ENCODE data around the gene TSPEAR.

The TSPEAR gene

DNA sequence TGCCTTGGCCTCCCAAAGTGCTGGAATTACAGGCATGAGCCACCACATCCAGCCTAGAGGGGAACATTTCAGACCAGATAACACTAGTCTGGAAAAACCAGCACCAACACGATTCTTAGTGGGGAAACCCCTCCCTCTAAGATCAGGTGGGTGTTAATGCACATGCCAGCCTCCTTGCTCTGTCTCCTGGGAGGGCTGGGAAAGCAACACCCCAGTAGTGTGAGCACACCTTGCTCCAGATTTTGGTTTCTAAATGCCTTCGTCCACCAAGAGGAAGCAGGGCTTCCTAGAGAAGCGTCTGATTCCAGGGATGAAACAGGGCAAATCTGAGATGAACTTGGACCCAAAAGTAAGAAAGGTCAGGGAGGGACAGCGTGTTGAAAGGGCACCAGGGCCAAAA is 140.1 kb downstream of the TSPEAR start:
- no peaks in the 10 kb centered on the region for H3K27me3 ChIP-seq (ENCODE audit: control insufficient read depth in 1 of 2, insufficient read depth in 2 of 2, low read length in 2 of 2)
- H3K4me1 ChIP-seq (ENCODE audit: control insufficient read depth in 1 of 2, insufficient read depth in 2 of 2, low read length in 2 of 2) = peaks cover 0 to 6% of the 10 kb centered on the region in 2 donors
- H3K36me3 ChIP-seq (ENCODE audit: control insufficient read depth in 1 of 2, insufficient read depth in 2 of 2, low read length in 2 of 2) = no peaks in the 10 kb centered on the region
- no peak overlapping the region for H3K4me3 ChIP-seq (ENCODE audit: low read depth in 1 of 2, low read length in 2 of 2)
- no peak overlapping the region for H3K9ac ChIP-seq (ENCODE audit: low read depth in 1 of 2, low read length in 2 of 2)
- no peak overlapping the region for H3K27ac ChIP-seq (ENCODE audit: low read depth, low read length)
- peaks cover 2 to 4% of the 10 kb centered on the region in 2 donors for H3K9me3 ChIP-seq (ENCODE audit: control insufficient read depth in 1 of 2, low read length in 2 of 2)

DNA sequence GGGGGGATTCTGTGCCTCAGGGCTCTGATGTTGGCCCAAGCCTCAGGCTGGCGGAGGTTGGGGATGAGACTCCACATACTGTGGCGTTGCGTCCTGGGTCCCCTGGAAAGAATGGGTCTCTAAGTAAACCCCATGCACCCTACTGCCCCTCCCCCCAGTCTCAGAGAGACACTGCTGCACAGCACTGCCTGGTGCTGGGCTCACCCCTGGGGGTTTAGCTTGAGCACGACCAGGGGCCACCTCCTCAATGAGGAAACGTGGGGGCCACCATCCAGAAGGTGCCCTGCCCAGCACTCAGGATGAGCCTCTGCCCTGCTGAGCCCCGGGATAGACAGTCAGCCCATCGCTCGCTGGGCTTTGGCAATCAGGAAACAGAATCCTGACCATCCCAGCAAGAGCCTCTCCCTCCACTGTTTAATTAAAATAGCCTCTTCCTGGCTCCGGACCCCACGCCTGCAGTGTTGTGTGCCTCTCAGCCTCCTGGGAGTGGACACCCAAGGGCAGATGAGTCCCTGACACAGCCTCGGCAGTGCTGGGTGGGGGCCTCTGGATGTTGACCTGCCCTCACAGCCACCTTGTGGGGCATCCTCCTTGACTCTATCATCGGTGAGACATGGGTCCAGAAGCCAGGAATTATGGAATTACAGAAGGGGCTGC is 141.4 kb downstream of the TSPEAR start:
- Histone ChIP-seq H3K4me3 (ENCODE audit: low read depth in 1 of 2, low read length in 2 of 2) (no peak overlapping the region), H3K9me3 (ENCODE audit: control insufficient read depth in 1 of 2, low read length in 2 of 2) (peaks cover 2 to 4% of the 10 kb centered on the region in 2 donors), H3K4me1 (ENCODE audit: control insufficient read depth in 1 of 2, insufficient read depth in 2 of 2, low read length in 2 of 2) (peaks cover 0 to 6% of the 10 kb centered on the region in 2 donors), H3K9ac (ENCODE audit: low read depth in 1 of 2, low read length in 2 of 2) (no peak overlapping the region), H3K27ac (ENCODE audit: low read depth, low read length) (no peak overlapping the region), H3K36me3 (ENCODE audit: control insufficient read depth in 1 of 2, insufficient read depth in 2 of 2, low read length in 2 of 2) (no peaks in the 10 kb centered on the region), H3K27me3 (ENCODE audit: control insufficient read depth in 1 of 2, insufficient read depth in 2 of 2, low read length in 2 of 2) (no peaks in the 10 kb centered on the region)

GRCh38 chr21:44568667-44569556 is 142.5 kb downstream of the TSPEAR start:
- H3K9me3 ChIP-seq (ENCODE audit: control insufficient read depth in 1 of 2, low read length in 2 of 2) = peaks cover 2 to 4% of the 10 kb centered on the region in 2 donors
- H3K4me3 ChIP-seq (ENCODE audit: low read depth in 1 of 2, low read length in 2 of 2) = no peak overlapping the region
- no peak overlapping the region for H3K27ac ChIP-seq (ENCODE audit: low read depth, low read length)
- no peaks in the 10 kb centered on the region for H3K4me1 ChIP-seq (ENCODE audit: control insufficient read depth in 1 of 2, insufficient read depth in 2 of 2, low read length in 2 of 2)
- no peaks in the 10 kb centered on the region for H3K27me3 ChIP-seq (ENCODE audit: control insufficient read depth in 1 of 2, insufficient read depth in 2 of 2, low read length in 2 of 2)
- no peak overlapping the region for H3K9ac ChIP-seq (ENCODE audit: low read depth in 1 of 2, low read length in 2 of 2)
- H3K36me3 ChIP-seq (ENCODE audit: control insufficient read depth in 1 of 2, insufficient read depth in 2 of 2, low read length in 2 of 2) = no peaks in the 10 kb centered on the region

- Histone ChIP-seq H3K9ac (ENCODE audit: low read depth in 1 of 2, low read length in 2 of 2) (no peak overlapping the region), H3K27ac (ENCODE audit: low read depth, low read length) (no peak overlapping the region), H3K9me3 (ENCODE audit: control insufficient read depth in 1 of 2, low read length in 2 of 2) (peaks cover 2 to 4% of the 10 kb centered on the region in 2 donors), H3K4me3 (ENCODE audit: low read depth in 1 of 2, low read length in 2 of 2) (no peak overlapping the region), H3K36me3 (ENCODE audit: control insufficient read depth in 1 of 2, insufficient read depth in 2 of 2, low read length in 2 of 2) (no peaks in the 10 kb centered on the region), H3K4me1 (ENCODE audit: control insufficient read depth in 1 of 2, insufficient read depth in 2 of 2, low read length in 2 of 2) (no peaks in the 10 kb centered on the region), H3K27me3 (ENCODE audit: control insufficient read depth in 1 of 2, insufficient read depth in 2 of 2, low read length in 2 of 2) (no peaks in the 10 kb centered on the region)
These were observed 143.1 kb downstream of the TSPEAR start for GRCh38 chr21:44568261-44568660.

- H3K27me3 ChIP-seq (ENCODE audit: control insufficient read depth in 1 of 2, insufficient read depth in 2 of 2, low read length in 2 of 2) = no peaks in the 10 kb centered on the region
- H3K4me1 ChIP-seq (ENCODE audit: control insufficient read depth in 1 of 2, insufficient read depth in 2 of 2, low read length in 2 of 2) = no peaks in the 10 kb centered on the region
- H3K36me3 ChIP-seq (ENCODE audit: control insufficient read depth in 1 of 2, insufficient read depth in 2 of 2, low read length in 2 of 2) = no peaks in the 10 kb centered on the region
- no peak overlapping the region for H3K4me3 ChIP-seq (ENCODE audit: low read depth in 1 of 2, low read length in 2 of 2)
- H3K9me3 ChIP-seq (ENCODE audit: control insufficient read depth in 1 of 2, low read length in 2 of 2) = peaks cover 2 to 4% of the 10 kb centered on the region in 2 donors
- no peak overlapping the region for H3K9ac ChIP-seq (ENCODE audit: low read depth in 1 of 2, low read length in 2 of 2)
- no peak overlapping the region for H3K27ac ChIP-seq (ENCODE audit: low read depth, low read length)
These were observed 143.7 kb downstream of the TSPEAR start for GRCh38 chr21:44567481-44568171.

- Histone ChIP-seq H3K9me3 (ENCODE audit: control insufficient read depth in 1 of 2, low read length in 2 of 2) (peaks cover 2 to 3% of the 10 kb centered on the region in 2 donors), H3K9ac (ENCODE audit: low read depth in 1 of 2, low read length in 2 of 2) (no peak overlapping the region), H3K27ac (ENCODE audit: low read depth, low read length) (no peak overlapping the region), H3K4me1 (ENCODE audit: control insufficient read depth in 1 of 2, insufficient read depth in 2 of 2, low read length in 2 of 2) (no peaks in the 10 kb centered on the region), H3K36me3 (ENCODE audit: control insufficient read depth in 1 of 2, insufficient read depth in 2 of 2, low read length in 2 of 2) (no peaks in the 10 kb centered on the region), H3K27me3 (ENCODE audit: control insufficient read depth in 1 of 2, insufficient read depth in 2 of 2, low read length in 2 of 2) (no peaks in the 10 kb centered on the region), H3K4me3 (ENCODE audit: low read depth in 1 of 2, low read length in 2 of 2) (no peak overlapping the region)
These were observed 145.0 kb downstream of the TSPEAR start for GRCh38 chr21:44566403-44566802.

DNA sequence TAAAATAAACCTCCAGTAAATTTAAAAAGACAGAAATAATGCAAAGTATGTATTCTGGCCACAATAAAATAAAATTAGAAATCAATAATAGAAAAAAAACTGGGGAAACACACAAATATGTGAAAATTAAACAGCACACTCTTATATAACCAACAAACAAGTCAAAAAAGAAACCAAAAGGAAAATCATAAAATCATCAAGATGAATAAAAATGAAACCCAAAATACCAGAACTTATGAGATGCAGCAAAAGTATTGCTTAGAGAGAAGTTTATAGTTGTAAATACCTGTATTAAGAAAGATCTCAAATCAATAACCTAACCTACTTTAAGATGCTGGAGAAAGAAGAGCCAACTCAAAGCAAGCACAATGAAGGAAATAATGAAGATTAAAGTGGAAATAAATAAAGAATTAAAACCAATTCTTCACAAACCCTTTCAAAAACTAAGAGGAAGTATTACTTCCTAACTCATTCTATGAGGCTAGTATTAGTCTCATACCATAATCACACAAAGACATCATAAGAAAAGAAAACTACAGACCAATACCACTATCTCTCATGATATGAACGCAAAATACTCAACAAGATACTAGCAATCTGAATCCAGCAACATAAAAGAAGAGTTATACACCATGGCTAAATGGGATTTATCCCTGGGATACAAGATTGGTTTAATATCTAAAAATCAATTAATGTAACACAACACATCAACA is 146.3 kb downstream of the TSPEAR start:
- Histone ChIP-seq H3K27ac (ENCODE audit: low read depth, low read length) (no peak overlapping the region), H3K27me3 (ENCODE audit: control insufficient read depth in 1 of 2, insufficient read depth in 2 of 2, low read length in 2 of 2) (no peaks in the 10 kb centered on the region), H3K4me3 (ENCODE audit: low read depth in 1 of 2, low read length in 2 of 2) (no peak overlapping the region), H3K9ac (ENCODE audit: low read depth in 1 of 2, low read length in 2 of 2) (no peak overlapping the region), H3K9me3 (ENCODE audit: control insufficient read depth in 1 of 2, low read length in 2 of 2) (no peaks in the 10 kb centered on the region), H3K36me3 (ENCODE audit: control insufficient read depth in 1 of 2, insufficient read depth in 2 of 2, low read length in 2 of 2) (no peaks in the 10 kb centered on the region), H3K4me1 (ENCODE audit: control insufficient read depth in 1 of 2, insufficient read depth in 2 of 2, low read length in 2 of 2) (no peaks in the 10 kb centered on the region)

DNA sequence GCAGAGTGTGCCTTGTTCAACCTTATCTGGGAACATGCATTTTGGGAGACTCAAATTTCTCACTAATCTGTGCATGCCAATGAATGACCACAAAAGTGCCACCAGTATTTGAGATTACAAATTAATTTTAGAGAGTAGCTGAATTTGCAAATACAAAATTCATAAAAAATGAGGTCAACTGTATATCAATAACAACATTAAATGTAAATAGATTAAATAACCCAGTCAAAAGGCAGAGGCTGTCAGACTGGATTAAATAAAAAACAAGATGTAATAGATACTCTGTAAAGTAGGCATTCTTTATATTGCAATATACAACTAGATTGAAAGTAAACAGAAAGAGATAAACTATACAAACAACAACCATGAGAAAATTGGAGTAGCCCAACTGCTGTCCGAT is 147.3 kb downstream of the TSPEAR start:
- no peak overlapping the region for H3K27ac ChIP-seq (ENCODE audit: low read depth, low read length)
- no peak overlapping the region for H3K9ac ChIP-seq (ENCODE audit: low read depth in 1 of 2, low read length in 2 of 2)

DNA sequence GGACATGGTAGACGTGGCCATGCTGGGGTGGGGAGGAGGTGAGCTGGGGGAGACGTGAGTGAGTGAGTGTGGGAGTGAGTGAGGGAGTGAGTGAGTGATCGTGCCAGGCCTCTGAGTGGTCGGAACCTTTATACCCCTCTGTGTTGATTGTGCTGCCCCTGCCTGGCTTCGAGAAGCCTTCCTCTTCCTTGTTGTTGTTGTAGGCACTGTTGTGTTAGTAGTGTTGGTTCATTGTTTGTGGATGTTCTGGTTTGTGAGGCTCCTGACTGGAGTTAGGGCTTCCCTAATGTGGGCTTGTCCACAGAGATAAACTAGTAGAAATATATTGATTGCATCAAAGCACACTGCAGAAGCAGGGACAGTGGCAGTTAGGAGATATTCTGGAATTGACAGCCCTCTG is 152.7 kb downstream of the TSPEAR start, which contains the start of gene KRTAP10-3:
Gene KRTAP10-3, minus strand, starts transcription at position 101 of the 400 bp plus-strand sequence. Its CDS starts 80 bp downstream, at position 21.
- no peak within 1 kb of the TSS for H3K9ac ChIP-seq (ENCODE audit: low read depth in 1 of 2, low read length in 2 of 2)
- peaks cover 0 to 8% of the 10 kb centered on the region in 2 donors for H3K27me3 ChIP-seq (ENCODE audit: control insufficient read depth in 1 of 2, insufficient read depth in 2 of 2, low read length in 2 of 2)
- no peak within 1 kb of the TSS for H3K27ac ChIP-seq (ENCODE audit: low read depth, low read length)
- no peaks in the 10 kb centered on the region for H3K4me1 ChIP-seq (ENCODE audit: control insufficient read depth in 1 of 2, insufficient read depth in 2 of 2, low read length in 2 of 2)
- H3K36me3 ChIP-seq (ENCODE audit: control insufficient read depth in 1 of 2, insufficient read depth in 2 of 2, low read length in 2 of 2) = no peaks in the 10 kb centered on the region
- no peak within 1 kb of the TSS for H3K4me3 ChIP-seq (ENCODE audit: low read depth in 1 of 2, low read length in 2 of 2)
- no peaks in the 10 kb centered on the region for H3K9me3 ChIP-seq (ENCODE audit: control insufficient read depth in 1 of 2, low read length in 2 of 2)

More for the DNA sequence above, 147.3 kb downstream of the TSPEAR start:
- Histone ChIP-seq H3K36me3 (ENCODE audit: control insufficient read depth in 1 of 2, insufficient read depth in 2 of 2, low read length in 2 of 2) (no peaks in the 10 kb centered on the region), H3K4me3 (ENCODE audit: low read depth in 1 of 2, low read length in 2 of 2) (no peak overlapping the region), H3K9me3 (ENCODE audit: control insufficient read depth in 1 of 2, low read length in 2 of 2) (no peaks in the 10 kb centered on the region), H3K27me3 (ENCODE audit: control insufficient read depth in 1 of 2, insufficient read depth in 2 of 2, low read length in 2 of 2) (peaks cover 0 to 2% of the 10 kb centered on the region in 2 donors), H3K4me1 (ENCODE audit: control insufficient read depth in 1 of 2, insufficient read depth in 2 of 2, low read length in 2 of 2) (no peaks in the 10 kb centered on the region)
